Heart left ventricle (tissue), 16 donors: ENCODE measurements around the gene ATXN3. TPM values are rescaled to one million over a fixed set of nuclear protein-coding genes. Genes with fewer than 3 reads are reported as not detected.

ENCODE experiments used
- ATAC-seq, 4 donors: fragments of 200-7000 bp; cut with Tn5 transposase; one replicate each; pipeline ENCODE4 v1.9.1; 2020 to 2022; ENCODE audit warnings: moderate library complexity in 4 of 4, mild to moderate bottlenecking in 3 of 4, moderate number of reproducible peaks in 1 of 4
- DNase-seq, 5 donors: peaks; one replicate each; pipeline ENCODE4 v3.0.0-alpha.2; 2020
- H3K27ac ChIP-seq, 12 donors: fragments of 200-600 bp; sonication (generic) in 4 of 12; one replicate each; pipeline versions ENCODE4 v1.5.0 to v1.8.0; 2016 to 2022; ENCODE audit warnings: mild to moderate bottlenecking in 2 of 12
- H3K27me3 ChIP-seq, 9 donors: fragments of 200-600 bp; sonication (generic) in 2 of 9; one replicate each; pipeline versions ENCODE4 v1.5.1 to v1.8.0; 2016 to 2022; ENCODE audit warnings: mild to moderate bottlenecking in 3 of 9
- H3K36me3 ChIP-seq, 9 donors: fragments of 200-600 bp; sonication (generic) in 2 of 9; one replicate each; pipeline versions ENCODE4 v1.5.0 to v1.8.0; 2018 to 2022; ENCODE audit warnings: mild to moderate bottlenecking in 2 of 9
- H3K4me1 ChIP-seq, 12 donors: fragments of 200-600 bp; sonication (generic) in 4 of 12; one replicate each; pipeline versions ENCODE4 v1.5.0 to v1.8.0; 2016 to 2022; ENCODE audit warnings: mild to moderate bottlenecking in 3 of 12
- H3K4me3 ChIP-seq, 12 donors: fragments of 200-600 bp; sonication (generic) in 4 of 12; one replicate each; pipeline versions ENCODE4 v1.5.0 to v1.8.0; 2017 to 2022; ENCODE audit warnings: mild to moderate bottlenecking in 9 of 12, moderate library complexity in 4 of 12
- H3K9me3 ChIP-seq, 12 donors: fragments of 200-600 bp; sonication (generic) in 4 of 12; one replicate each; pipeline versions ENCODE4 v1.5.0 to v1.8.0; 2016 to 2022; ENCODE audit warnings: mild to moderate bottlenecking in 1 of 12
- POLR2A ChIP-seq, 2 donors: fragments of 450-650 bp; IDR thresholded peaks; one replicate each; pipeline ENCODE4 v1.6.1; 2017; ENCODE audit warnings: antibody characterized with exemption in 2 of 2, mild to moderate bottlenecking in 2 of 2, moderate library complexity in 2 of 2
- WGBS, 4 donors: extraction: QIAGEN DNeasy Blood & Tissue Kit in 2 of 4; methylation state at CpG; one replicate each; pipeline versions ENCODE4 v1.1.5 to v1.1.7; 2013 to 2018; 5-methylcytosine and 5-hydroxymethylcytosine counted together
- intact Hi-C, 10 donors: fragments of 100-400 bp; cut with DNase I; formaldehyde crosslinking; loops; one replicate each; pipeline versions ENCODE4 v1.11.1 to v1.14.2; 2022
- polyA plus RNA-seq, 2 donors: library from polyadenylated mRNA; stranded (reverse); fragments of 200-250 nt; gene quantifications; one replicate each; pipeline ENCODE4 v1.2.3, GENCODE V29; 2013
- total RNA-seq, 9 donors: library from RNA; depleted of rRNA in 2 of 9; stranded (reverse); fragments of >200 nt in 2 of 9; fragmentation: NEBNext Ultra II Directional in 3 of 9; extraction: Animal tissue kit (Norgen Biotek cat#: 25700) in 3 of 9; gene quantifications; one replicate each; pipeline versions ENCODE4 v1.1.0 to v1.2.4, GENCODE V29; 2016 to 2023
- TF ChIP-seq, protein P1 (sequence below), 12 donors: fragments of 200-600 bp; sonication (generic) in 4 of 12; IDR thresholded peaks; one replicate each; pipeline versions ENCODE4 v1.5.0 to v1.8.0; 2018 to 2022; ENCODE audit warnings: antibody characterized with exemption in 12 of 12, mild to moderate bottlenecking in 5 of 12
- donor health status: ischemic (EF 13 %, LVEDD 7.1; RV severe dilation, severe dysfunction).
- donor health status: healthy with polysubstance abuse.
- donor health status: DM: no; HTN: yes; CAD: no.
- donor health status: DM: no; HTN: no; CAD: no.
- donor health status: ischemic (EF 25% LVEDD 6.9; RV normal size, moderate dysfunction).
- donor health status: ischemic (EF 25% LVEDD 5.7; RV mildly dilated, moderate dysfunction).
- donor health status: healthy.
- donor health status: DM: yes; HTN: yes; CAD: no.
- donor health status: ischemic (EF 35%, LVEDD 5.7; RV mildly dilated, moderate dysfunction).
- donor health status: nonischemic (EF 11% LVEDD 7.7; RV severe dilation, severe dysfunction).
- donor health status: DM: yes; HTN: yes; CAD: no.
- donor health status: PGD.
- donor health status: ischemic (EF 29% LVEDD 5.4; RV normal size, mild dysfunction).
- donor health status: nonischemic (EF 23%, LVEDD 6.1; RV moderate dilation, normal function).

Gene ATXN3
- total and polyA plus RNA-seq, 11 donors = 10.0 to 27.1 (median 16.0) TPM

DNA sequence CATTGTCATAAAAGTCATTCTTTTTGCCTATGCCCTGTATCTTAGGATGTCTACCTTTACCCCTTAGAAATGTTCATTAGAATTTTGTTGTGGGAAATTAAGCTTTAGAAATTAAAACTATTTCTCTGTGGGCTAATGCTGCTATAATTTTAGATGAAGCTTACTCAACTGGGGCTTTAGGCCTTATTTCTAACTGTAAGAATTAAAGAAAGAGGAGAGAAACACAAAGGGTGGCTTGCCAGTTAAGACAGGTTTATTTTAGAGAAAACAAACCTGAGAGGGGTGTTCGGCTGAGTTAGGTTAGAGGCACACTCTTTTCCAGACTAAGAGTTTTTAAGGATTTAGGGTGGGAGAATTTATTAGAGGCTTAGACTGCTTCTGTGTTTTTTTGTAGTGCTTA lies 72.9 kb downstream of the ATXN3 start:
- no peak for TF ChIP-seq POLR2A (IDR thresholded peaks at IDR 0.05)
- TF ChIP-seq, protein P1, sequence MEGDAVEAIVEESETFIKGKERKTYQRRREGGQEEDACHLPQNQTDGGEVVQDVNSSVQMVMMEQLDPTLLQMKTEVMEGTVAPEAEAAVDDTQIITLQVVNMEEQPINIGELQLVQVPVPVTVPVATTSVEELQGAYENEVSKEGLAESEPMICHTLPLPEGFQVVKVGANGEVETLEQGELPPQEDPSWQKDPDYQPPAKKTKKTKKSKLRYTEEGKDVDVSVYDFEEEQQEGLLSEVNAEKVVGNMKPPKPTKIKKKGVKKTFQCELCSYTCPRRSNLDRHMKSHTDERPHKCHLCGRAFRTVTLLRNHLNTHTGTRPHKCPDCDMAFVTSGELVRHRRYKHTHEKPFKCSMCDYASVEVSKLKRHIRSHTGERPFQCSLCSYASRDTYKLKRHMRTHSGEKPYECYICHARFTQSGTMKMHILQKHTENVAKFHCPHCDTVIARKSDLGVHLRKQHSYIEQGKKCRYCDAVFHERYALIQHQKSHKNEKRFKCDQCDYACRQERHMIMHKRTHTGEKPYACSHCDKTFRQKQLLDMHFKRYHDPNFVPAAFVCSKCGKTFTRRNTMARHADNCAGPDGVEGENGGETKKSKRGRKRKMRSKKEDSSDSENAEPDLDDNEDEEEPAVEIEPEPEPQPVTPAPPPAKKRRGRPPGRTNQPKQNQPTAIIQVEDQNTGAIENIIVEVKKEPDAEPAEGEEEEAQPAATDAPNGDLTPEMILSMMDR (IDR thresholded peaks at IDR 0.05) = no peak
- no peak overlapping the region for H3K27ac ChIP-seq
- H3K36me3 ChIP-seq = peaks cover 3 to 52% (median 44%) of the 10 kb centered on the region in 9 donors
- 95 to 100% (median 98%) methylated on average over 1 of the region's 1 CpG for WGBS, 4 donors
- DNase-seq (no peak), ATAC-seq (no peak)
- H3K4me3 ChIP-seq = no peak overlapping the region
- no peaks in the 10 kb centered on the region for H3K27me3 ChIP-seq
- intact Hi-C loops = no loop called here
- peaks cover 0 to 5% (median 0%) of the 10 kb centered on the region in 12 donors for H3K9me3 ChIP-seq
- peaks cover 0 to 31% (median 22%) of the 10 kb centered on the region in 12 donors for H3K4me1 ChIP-seq

DNA sequence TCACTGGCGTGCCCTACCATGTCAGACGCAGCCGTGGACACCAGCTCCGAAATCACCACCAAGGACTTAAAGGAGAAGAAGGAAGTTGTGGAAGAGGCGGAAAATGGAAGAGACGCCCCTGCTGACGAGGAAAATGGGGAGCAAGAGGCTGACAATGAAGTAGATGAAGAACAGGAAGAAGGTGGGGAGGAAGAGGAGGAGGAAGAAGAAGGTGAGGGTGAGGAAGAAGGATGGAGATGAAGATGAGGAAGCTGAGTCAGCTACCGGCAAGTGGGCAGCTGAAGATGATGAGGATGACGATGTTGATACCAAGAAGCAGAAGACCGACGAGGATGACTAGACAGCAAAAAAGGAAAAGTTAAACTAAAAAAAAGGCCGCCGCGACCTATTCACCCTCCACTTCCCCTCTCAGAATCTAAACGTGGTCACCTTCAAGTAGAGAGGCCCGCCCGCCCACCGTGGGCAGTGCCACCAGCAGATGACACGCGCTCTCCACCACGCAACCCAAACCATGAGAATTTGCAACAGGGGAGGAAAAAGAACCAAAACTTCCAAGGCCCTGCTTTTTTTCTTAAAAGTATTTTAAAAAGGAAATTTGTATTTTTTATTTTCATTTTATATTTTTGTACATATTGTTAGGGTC lies 79.7 kb downstream of the ATXN3 start:
- Histone ChIP-seq H3K9me3 (no peaks in the 10 kb centered on the region), H3K27ac (no peak overlapping the region), H3K36me3 (peaks cover 0 to 97% (median 68%) of the 10 kb centered on the region in 9 donors), H3K27me3 (no peaks in the 10 kb centered on the region), H3K4me3 (no peak overlapping the region), H3K4me1 (no peaks in the 10 kb centered on the region)
- DNase-seq (no peak), ATAC-seq (no peak)
- intact Hi-C loops = no loop called here
- 91 to 93% (median 92%) methylated on average over 21 of the region's 21 CpGs for WGBS, 4 donors
- TF ChIP-seq POLR2A (IDR thresholded peaks at IDR 0.05) = no peak
- TF ChIP-seq, protein P1 (IDR thresholded peaks at IDR 0.05) = no peak

DNA sequence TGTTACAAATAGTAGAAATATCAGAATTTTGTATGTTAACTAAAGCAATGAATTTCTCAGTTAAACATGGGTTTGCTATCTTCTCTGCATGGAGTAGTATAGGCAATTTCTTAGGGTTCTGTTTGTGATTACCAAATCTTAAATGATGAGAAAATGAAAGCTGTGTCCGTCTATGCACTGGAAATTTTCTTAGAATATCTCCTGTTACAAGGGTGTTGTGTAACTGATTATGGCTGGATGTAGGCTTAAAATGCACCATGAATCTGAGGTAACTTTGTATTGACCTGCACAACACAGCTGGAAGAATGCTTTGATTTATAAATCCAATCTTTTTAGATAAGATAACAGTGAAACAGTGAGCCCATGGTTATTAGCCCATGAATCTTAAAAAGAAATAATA lies 84.3 kb downstream of the ATXN3 start:
- Histone ChIP-seq H3K9me3 (no peaks in the 10 kb centered on the region), H3K27ac (no peak overlapping the region), H3K27me3 (no peaks in the 10 kb centered on the region), H3K4me1 (no peaks in the 10 kb centered on the region), H3K4me3 (no peak overlapping the region), H3K36me3 (peaks cover 0 to 98% (median 75%) of the 10 kb centered on the region in 9 donors)
- no peak for TF ChIP-seq POLR2A (IDR thresholded peaks at IDR 0.05)
- TF ChIP-seq, protein P1 (IDR thresholded peaks at IDR 0.05) = no peak
- intact Hi-C loops = no loop called here
- DNase-seq (no peak), ATAC-seq (no peak)
- WGBS, 4 donors = 67 to 82% (median 76%) methylated on average over 1 of the region's 1 CpG

DNA sequence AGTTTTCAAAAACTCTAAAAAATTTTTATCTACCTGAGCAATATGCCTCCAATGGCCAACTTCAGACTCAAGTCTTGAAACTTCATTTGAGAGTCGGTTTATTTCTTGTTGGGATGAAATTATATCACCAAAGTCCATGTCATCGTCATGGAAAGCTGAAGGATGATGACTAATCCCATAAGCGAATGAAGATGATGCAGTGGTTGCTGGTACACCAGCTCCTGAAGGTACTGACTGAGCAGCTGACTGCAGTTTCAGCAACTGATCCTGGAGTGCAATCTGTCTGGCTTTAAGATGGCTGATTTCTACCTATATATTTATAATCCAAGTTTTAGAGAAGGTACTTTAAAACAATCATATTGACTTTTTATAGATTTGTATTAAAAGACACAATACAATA lies 84.9 kb downstream of the ATXN3 start:
- Histone ChIP-seq H3K27ac (no peak overlapping the region), H3K36me3 (peaks cover 0 to 98% (median 80%) of the 10 kb centered on the region in 9 donors), H3K4me3 (no peak overlapping the region), H3K9me3 (no peaks in the 10 kb centered on the region), H3K27me3 (no peaks in the 10 kb centered on the region), H3K4me1 (no peaks in the 10 kb centered on the region)
- DNase-seq = no peak
- intact Hi-C loops = no loop called here
- ATAC-seq = no peak
- TF ChIP-seq POLR2A (IDR thresholded peaks at IDR 0.05) = no peak
- TF ChIP-seq, protein P1 (IDR thresholded peaks at IDR 0.05) = no peak
- WGBS, 4 donors = 93 to 97% (median 95%) methylated on average over 3 of the region's 3 CpGs
